Tibial nerve (tissue), 3 donors: ENCODE data around the gene RALGAPB.

Source experiments
- CTCF ChIP-seq, 5 experiments: fragments of 200-600 bp in 3 of 5; fragments of 450-650 bp in 2 of 5; sonication (generic) in 3 of 5; IDR thresholded peaks; one replicate each; pipeline ENCODE4 v1.5.1; 2016 to 2019; ENCODE audit warnings: antibody characterized with exemption in 5 of 5, mild to moderate bottlenecking in 3 of 5, moderate library complexity in 2 of 5
- POLR2A ChIP-seq, 2 donors: fragments of 450-650 bp; IDR thresholded peaks; one replicate each; pipeline ENCODE4 v1.6.1; 2017; ENCODE audit warnings: antibody characterized with exemption in 2 of 2, mild to moderate bottlenecking in 2 of 2, moderate library complexity in 2 of 2

- no peak for TF ChIP-seq CTCF (IDR thresholded peaks at IDR 0.05)
- TF ChIP-seq POLR2A (IDR thresholded peaks at IDR 0.05): no peak
Measured at GRCh38 chr20:38538789-38539188, 66.1 kb downstream of the RALGAPB start.
